Activated naive CD4-positive, alpha-beta T cell (primary cell): ENCODE measurements around the gene UGT2B15.
"Not testable (repeated sequence)": the region's sequence is repeated elsewhere in the genome, so short reads cannot be mapped to it uniquely, and the experiment has no call there.

ENCODE experiments used
- DNase-seq, 4 experiments: peaks; one replicate each; lab custom pipeline; 2025; lab: John Stamatoyannopoulos, UW

Gene UGT2B15

DNA sequence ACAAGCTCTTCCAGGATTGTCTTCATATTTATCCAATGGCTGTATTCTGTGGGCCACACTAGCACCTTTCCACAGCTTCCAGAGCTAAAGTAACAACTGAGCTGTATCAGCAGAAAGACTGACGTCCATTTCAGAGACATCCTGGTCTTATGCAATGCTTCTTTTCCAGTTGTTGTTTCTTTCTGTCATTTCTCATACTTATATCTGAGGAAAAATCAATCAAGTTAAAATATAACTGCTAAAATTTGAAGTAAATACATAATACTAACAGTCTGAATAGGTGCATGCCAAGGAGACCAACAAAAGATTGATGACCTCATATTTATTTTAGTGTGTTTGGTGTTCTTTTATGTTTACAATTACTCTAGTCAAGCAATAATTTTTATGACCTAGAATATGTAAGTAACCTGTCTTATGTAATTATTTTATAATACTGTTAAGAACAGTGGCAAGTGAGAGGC, at the start of gene UGT2B15:
TSS of gene UGT2B15 (minus strand) at position 174 of the 461 bp plus-strand sequence. CDS start at position 140, 34 bp downstream.
- DNase-seq = not testable (repeated sequence)

DNA sequence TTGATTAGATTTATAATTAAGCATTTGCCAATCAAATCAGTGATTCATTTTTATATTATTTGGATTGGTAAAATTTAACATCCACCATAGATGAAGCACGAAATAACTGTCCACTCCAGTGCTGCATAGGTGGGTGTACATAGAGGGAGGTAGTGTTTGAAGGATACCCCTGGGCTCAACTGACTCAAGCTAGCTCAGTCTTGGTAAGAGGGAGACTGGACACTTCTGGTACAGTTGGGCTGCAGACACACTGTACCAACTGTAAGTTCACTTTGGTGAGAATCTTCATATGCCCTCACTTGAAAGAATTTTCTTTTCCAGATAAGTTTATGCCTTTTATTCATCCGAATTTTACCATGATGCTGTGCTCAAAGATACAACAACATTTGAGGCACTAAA, 48.6 kb upstream of the UGT2B15 start:
- DNase-seq = no peak

DNA sequence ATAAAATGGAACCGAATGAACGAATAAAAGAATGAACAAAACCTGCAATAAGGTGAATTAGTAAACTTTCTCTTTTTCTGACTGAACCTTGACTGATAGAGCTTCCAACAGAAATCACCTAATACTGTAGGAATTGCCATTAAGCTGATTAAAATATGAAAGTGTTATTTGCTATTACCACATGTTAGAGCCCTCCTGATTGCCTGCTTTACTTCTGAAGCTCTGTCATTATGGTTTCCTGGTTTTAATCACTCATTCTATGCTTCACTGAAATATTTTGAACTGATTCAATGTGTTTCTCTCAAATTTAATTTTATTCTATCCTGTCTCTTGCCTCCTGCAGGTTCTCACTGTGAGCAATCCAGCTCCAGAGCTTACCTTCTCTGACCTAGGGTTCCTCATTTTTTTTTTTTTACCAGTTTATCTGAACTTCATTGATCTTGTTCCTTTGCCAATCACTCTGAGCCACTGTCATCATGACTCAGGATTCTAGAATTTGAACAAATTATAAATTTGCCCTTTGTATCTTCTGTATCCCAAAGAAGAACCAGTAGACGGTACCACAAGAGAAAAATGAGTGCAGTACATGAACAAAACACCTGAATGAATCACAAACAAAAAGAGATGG, 48.1 kb upstream of the UGT2B15 start:
- no peak for DNase-seq

DNA sequence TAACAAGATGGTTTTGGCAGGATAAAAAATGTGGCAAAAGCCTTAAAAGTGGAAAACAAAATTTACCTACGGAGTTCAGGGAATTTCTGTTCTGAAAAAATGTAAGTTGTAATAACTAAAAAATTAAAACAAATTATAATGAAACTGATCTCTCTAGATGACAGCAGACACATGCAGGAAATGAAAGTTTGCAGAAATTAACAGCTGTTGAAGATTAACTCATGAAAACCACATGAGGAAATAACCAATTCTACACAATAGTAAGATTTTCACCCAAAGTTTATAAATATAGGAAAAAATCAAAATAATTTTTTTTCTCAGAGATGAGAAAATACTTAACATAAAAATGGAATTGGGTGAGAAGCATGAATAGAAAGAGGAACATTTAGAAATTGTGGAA, 47.5 kb upstream of the UGT2B15 start:
- DNase-seq = no peak

- DNase-seq = no peak
Measured at GRCh38 chr4:68714400-68714799, 43.9 kb upstream of the UGT2B15 start.

- no peak for DNase-seq
Measured at GRCh38 chr4:68712207-68712606, 41.8 kb upstream of the UGT2B15 start.

DNA sequence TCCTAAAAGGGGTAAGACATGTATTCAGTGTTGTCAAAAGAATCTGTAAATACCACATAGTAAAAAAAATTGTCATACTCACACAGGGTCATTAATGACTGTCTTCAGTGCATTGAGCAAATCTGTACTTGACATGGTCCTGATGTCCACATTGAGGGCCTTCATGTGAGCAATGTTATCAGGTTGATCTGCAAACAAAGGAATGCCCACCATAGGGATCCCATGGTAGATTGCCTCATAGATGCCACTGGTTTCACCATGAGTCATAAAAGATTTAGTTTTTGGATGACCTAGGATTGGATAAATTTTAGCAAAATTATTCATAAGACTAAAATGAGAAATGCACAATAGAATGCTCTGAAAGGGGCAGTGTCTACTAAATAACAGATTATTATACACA, 38.1 kb upstream of the UGT2B15 start:
- DNase-seq = no peak

DNA sequence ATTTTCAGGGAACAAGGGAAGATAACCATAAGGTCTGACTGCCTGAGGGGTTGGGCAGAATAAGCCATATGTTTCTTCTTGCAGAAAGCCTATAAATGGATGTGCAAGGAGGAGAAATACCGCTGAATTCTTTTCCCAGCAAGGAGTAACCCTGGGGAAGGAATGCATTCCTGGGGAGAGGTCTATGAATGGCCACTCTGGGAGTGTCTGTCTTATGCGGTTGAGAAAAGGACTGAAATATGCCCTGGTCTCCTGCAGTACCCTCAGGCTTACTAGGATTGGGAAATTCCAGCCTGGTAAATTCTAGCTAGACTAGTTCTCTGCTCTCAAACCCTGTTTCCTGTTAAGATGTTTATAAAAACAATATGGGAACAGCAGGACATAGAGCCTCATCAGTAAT, 32.7 kb upstream of the UGT2B15 start:
- not testable (repeated sequence) for DNase-seq

- no peak for DNase-seq
Measured at GRCh38 chr4:68700152-68700551, 29.7 kb upstream of the UGT2B15 start.

- DNase-seq = no peak
Measured at GRCh38 chr4:68693325-68694075, 23.0 kb upstream of the UGT2B15 start.

DNA sequence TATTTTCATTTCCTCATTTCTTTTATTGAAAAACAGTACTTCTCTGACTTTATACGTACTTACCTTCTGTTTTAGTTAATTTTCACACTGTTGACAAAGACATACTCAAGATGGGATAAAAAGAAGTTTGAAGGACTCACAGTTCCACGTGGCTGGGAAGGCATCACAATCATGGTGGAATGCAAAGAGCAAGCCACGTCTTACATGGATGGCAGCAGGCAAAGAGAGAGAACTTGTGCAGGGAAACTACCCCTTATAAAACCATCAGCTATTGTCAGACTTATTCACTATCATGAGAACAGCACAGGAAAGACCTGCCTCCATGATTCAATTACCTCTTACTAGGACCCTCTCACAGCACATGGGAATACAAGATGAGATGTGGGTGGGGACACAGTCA, 20.7 kb upstream of the UGT2B15 start:
- no peak for DNase-seq

DNA sequence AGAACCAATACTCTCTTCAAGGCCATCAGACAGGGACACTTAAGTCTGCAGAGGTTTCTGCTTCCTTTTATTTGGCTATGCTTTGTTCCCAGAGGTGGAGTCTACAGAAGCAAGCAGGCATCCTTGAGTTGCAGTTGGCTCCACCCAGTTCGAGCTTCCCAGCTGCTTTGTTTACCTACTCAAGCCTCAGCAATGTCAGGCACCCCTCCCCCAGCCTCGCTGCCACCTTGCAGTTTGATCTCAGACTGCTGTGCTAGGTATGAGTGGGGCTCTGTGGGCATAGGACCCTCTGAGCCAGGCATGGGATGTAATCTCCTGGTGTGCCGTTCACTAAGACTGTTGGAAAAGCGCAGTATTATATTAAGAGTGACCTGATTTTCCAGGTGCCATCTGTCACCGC, 12.6 kb upstream of the UGT2B15 start:
- no peak for DNase-seq

GRCh38 chr4:68681298-68681697, 10.8 kb upstream of the UGT2B15 start:
- not testable (repeated sequence) for DNase-seq

GRCh38 chr4:68673143-68673542, 2.7 kb upstream of the UGT2B15 start:
- DNase-seq = no peak

DNA sequence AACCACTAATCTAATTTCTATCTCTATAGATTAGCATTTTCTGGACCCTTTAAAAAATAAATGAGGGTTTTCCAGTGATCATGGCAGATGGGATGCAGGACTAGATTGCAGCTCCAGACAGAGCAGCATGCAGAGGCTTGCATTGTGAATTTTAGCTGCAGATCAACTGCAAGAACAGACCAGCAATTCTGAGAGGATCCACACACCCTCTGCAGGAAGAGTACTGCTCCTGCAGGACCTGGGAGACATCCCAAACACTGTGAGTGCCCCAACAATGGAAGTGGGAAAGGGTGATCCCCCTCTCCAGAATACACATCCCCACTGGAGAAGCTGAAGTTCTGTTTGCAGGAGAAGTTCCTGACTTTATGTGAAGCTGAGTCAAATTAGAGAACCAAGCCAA, 765 bp upstream of the UGT2B15 start:
- DNase-seq = not testable (repeated sequence)

DNA sequence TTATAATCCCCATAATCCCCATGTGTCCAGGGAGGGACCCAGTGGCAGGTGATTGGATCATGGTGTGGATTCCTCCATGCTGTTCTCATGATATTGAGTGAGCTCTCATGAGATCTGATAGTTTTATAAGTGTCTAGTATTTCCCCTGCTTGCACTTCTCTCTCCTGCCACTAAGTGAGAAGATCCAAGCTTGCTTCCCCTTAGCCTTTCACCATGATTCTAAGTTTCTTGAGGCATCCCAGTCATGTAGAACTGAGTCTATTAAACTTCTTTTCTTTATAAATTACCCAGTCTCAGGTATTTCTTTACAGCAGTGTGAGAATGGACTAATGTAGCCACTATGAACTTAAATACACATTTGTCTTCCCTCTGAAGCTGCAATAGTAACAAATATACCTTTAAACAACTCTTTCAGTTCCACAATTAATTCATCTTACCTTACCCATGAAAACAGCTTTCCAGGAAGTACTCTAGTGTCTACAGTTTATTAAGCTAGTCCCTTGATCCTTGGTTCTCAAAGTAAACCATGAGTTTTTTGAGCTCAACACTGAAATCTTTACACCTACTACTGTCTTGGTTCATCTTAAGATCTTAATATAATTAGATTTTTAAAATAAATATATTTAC, 1.8 kb downstream of the UGT2B15 start:
- not testable (repeated sequence) for DNase-seq

- not testable (repeated sequence) for DNase-seq
Measured at GRCh38 chr4:68667551-68667950, 2.9 kb downstream of the UGT2B15 start.

GRCh38 chr4:68664721-68665120, 5.7 kb downstream of the UGT2B15 start:
- not testable (repeated sequence) for DNase-seq

DNA sequence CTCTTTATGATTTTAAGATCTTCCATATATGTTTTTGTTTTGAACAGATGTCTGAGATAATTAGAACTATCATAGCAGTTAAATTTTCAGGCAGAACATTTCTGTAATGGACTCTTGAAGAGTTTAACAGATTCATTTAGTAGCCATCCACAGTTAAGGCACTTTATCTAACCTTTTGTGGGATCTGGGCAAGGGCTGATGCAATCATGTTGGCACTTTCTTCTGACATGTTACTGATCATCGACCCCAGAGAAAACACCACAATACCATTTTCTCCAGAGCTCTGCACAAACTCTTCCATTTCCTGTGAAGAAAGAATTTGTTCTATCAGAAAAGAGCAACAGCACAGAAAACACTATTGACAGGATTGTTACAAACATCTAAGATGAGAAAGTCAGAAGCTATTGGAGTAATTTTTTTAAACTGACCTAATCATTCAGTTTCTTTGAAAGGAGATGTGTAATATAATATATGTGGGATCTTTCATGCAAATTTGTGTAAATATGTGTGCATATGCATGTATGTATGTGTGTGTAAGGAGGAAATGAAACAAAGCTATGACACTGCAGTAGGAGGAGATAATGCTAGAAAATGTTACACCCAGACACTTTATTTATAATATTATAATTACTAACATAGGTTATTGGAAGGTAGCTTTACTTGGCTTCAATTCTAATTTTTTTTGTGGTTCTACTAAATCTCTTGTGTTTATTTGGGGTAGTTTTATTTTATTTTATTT, 7.4 kb downstream of the UGT2B15 start:
- DNase-seq = not testable (repeated sequence)

- DNase-seq = no peak
Measured at GRCh38 chr4:68658672-68659071, 11.8 kb downstream of the UGT2B15 start.

DNA sequence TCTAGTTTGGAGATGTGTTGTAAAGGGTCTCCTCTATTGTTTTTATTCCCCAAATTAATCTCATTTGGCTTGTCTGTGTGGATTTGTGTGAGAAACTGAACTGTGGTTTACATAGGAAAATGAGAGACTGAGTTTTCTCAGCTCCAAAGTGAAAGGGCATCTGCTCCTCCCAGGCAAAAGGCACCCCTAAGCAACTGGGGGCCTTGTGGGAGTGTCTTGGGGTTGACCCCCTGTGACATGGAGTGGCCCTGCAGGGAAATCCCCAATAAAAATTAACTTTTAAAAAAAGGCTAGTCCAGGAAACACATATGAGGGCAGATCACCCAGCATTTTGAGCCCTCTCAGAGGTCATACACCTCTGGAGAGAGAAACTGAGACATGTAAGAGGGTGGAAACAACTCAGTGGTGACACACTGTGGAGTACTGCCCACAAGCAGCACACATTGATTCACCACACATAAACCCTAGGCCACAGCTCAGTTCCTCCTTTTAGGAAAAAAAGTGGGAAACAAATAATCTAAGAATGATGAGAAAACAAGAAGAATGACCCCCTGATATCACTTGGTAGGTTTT, 13.3 kb downstream of the UGT2B15 start:
- not testable (repeated sequence) for DNase-seq

DNA sequence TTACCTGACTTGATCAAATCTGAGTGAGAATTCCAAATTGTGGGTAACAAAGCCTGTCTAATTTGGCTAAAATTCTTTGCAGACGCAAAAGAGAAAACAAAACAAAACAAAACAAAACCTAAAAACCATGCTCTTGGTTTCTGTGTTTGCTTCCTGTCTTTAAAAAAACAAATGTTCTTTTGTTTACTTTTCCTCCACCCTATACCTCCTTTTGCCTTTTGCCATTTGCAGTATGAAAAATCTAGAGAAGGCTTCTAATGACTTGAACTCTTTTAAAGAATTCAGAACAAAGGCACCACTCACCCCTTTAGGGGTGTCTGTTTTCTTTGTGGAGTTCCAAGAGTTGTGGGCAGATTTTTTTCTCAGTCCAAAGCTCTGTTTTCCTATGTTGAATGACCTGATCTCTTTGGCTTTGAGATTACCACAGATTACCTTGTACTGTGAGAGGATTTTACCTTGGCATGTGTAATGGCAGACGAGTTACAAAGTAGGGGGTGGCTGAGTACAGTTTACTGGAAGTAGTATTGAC, 13.9 kb downstream of the UGT2B15 start:
- not testable (repeated sequence) for DNase-seq
